Measurements from ENCODE around the gene PHF2. TPM values are rescaled to one million over a fixed set of nuclear protein-coding genes. Genes with fewer than 3 reads are reported as not detected.

Gene PHF2
- total RNA-seq (2014; rRNA removed; shearing (Covaris generic); ENCODE audit: low replicate concordance), result 4.8 and 7.2 TPM in 2 replicates

GRCh38 chr9:93576258-93577077 is at the start of gene PHF2:
Gene PHF2 (plus strand): TSS chr9:93576584. CDS start chr9:93576774, 190 bp downstream.
- DNase-seq (ENCODE audit: low read depth), result no peak
- in situ Hi-C loops (cut with HindIII; ENCODE audit: low pct_unique_long_range_greater_than_20kb, low sequenced_read_pairs), result no loop called here

GRCh38 chr9:93531374-93531773 is 45.0 kb upstream of the PHF2 start:
- in situ Hi-C loops (cut with HindIII; ENCODE audit: low pct_unique_long_range_greater_than_20kb, low sequenced_read_pairs), result no loop called here
- no peak for DNase-seq (ENCODE audit: low read depth)

DNA sequence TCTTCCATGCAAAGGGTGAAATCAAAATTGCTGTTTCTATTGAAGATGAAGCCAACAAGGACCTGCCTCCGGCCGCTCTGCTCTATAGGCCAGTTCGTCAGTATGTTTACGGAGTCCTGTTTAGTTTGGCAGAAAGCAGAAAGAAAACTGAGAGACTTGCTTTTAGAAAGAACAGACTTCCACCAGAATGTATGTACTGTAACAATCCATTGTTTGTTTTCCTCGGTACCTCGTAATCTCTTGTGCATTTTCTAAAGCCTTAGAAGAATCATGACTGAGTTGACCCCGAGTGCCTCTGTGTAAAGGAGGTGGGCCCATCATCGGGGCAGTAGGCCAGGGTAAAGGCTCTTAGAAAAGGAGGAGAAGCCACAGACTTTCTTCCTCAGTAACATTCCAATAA is 44.2 kb upstream of the PHF2 start:
- DNase-seq (ENCODE audit: low read depth), result no peak
- in situ Hi-C loops (cut with HindIII; ENCODE audit: low pct_unique_long_range_greater_than_20kb, low sequenced_read_pairs), result no loop called here

- DNase-seq (ENCODE audit: low read depth), result no peak
- in situ Hi-C loops (cut with HindIII; ENCODE audit: low pct_unique_long_range_greater_than_20kb, low sequenced_read_pairs), result no loop called here
These were observed 42.5 kb upstream of the PHF2 start for GRCh38 chr9:93533863-93534262.

DNA sequence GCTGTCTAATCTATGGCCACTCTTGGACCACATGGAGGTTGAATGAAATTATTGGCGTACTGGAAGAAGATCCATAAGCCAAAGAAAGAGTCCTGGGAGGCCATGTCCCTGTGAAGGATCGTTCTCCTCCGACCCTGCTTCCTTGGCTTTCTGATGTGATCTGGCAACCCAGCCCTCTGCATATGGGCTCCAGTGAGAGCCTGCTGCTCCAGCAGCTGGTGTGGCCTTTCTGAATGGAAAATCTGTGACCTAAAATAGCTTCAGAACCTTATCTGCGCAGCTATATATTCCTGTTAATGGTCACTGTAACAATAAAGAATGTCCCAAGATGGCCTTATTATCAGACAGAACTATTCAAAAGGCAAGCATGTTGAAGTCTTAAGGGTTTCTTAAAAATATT is 40.2 kb upstream of the PHF2 start:
- in situ Hi-C loops (cut with HindIII; ENCODE audit: low pct_unique_long_range_greater_than_20kb, low sequenced_read_pairs), result no loop called here

GRCh38 chr9:93536874-93537273 is 39.5 kb upstream of the PHF2 start:
- no peak for DNase-seq (ENCODE audit: low read depth)
- in situ Hi-C loops (cut with HindIII; ENCODE audit: low pct_unique_long_range_greater_than_20kb, low sequenced_read_pairs), result no loop called here

More for the DNA sequence above, 40.2 kb upstream of the PHF2 start:
- no peak for DNase-seq (ENCODE audit: low read depth)

DNA sequence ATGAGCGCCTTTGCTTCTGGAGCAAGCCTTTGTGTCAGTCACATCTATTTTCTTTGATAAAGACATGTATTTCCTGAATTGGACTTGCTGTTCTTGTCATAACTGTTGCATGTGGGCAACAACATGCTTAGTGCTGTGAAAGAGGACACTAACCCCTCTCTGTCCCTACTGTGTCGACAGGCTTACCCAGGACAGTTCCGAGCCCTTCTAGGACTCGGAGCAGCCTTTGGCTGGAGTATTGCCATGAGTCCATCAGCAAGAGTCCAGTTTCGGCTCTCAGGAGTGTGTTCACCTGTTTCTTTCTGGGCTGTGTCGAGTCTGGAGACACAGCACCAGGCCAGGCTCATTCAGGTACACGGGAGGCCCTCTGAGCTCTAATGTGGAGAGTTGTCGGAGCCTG is 36.1 kb upstream of the PHF2 start:
- in situ Hi-C loops (cut with HindIII; ENCODE audit: low pct_unique_long_range_greater_than_20kb, low sequenced_read_pairs), result no loop called here
- DNase-seq (ENCODE audit: low read depth), result no peak

DNA sequence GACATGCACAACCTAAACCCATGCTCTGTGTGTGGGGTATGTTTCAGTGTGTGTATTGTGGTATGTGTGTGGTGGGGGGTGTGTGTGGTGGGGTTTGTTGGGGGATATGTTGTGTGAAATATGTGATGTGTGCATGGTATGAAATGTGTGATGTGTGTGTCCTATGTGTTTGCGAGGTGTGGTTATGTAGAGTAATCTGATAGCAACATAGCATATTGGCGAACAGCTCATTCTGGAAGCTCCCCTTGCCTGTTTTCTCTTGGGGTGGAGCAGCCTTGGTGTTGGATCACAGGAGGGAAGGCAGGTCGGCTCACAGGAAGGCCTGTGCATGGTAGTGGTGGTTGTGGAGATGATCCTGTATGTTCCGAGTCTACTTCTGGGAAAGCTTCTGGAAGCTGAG is 35.4 kb upstream of the PHF2 start:
- in situ Hi-C loops (cut with HindIII; ENCODE audit: low pct_unique_long_range_greater_than_20kb, low sequenced_read_pairs), result no loop called here
- DNase-seq (ENCODE audit: low read depth), result no peak

DNA sequence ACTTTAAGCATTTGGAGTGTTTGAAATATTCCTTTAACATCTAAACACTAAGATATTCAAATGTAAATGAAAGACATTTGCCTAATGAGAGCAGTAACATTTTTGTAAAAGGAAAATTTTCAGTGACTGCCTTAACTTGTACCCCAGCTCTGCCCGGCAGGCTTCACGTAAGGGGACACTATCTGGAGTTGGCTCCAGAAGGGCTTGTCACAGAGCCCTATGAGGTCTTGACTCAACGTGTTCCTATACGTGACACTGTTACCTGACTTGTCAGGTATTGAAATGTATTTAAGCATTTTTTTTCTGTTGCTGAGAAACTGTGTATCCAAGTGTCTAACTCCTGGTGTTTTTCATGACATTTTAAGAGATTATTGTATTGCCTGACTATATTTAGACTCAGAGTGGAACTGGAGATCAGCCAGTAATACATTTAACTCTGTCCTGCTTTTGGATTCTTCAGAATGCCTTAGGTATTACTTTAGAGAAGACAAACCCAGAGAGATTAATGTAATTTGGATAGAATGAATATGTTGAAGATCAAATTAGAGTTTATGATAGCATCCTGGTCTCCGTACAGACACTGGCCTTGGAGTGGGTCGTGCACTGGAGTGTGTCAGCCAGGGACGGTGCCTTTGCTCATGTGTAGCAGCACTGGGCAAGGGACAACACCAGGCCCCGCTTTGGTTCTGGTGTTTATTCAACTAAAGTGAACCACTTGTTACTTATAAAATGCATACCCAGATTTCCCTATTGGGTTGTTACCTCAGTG is 34.6 kb upstream of the PHF2 start:
- in situ Hi-C loops (cut with HindIII; ENCODE audit: low pct_unique_long_range_greater_than_20kb, low sequenced_read_pairs), result no loop called here
- no peak for DNase-seq (ENCODE audit: low read depth)

DNA sequence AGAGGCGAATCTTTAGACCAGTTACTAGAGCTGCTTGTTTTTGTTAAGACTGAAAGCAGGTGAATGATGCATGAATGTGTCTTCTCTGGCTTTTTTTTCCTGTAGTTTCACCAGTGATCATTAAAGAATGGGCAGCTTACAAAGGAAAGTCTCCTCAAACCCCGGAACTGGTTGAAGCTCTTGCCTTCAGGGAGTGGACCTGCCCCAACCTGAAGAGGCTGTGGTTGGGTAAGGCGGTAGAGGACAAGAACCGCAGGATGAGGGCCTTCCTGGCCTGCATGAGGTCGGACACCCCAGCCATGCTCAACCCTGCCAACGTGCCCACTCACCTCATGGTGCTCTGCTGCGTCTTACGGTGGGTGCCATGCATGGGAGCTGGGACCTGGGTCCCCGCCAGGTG is 33.3 kb upstream of the PHF2 start:
- no peak for DNase-seq (ENCODE audit: low read depth)
- in situ Hi-C loops (cut with HindIII; ENCODE audit: low pct_unique_long_range_greater_than_20kb, low sequenced_read_pairs), result no loop called here

DNA sequence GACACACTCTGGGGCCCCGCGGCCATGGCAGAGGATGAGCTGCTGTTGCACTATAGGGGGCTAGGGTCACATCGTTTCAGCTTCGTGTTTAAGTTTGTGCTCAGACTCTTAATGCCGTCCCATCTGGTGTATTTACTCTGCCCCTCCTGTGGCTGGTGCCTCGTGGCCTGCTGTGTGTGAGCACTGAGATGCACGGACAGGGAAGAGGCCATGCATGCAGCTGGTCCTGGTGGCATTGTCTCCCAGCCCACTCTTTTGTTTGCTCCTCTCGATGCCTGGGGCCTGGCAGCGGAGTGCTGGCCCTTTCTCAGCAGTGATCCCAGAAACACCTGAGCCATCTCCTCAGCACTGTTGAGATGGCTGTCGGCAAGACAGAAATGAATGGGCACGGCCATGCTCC is 30.0 kb upstream of the PHF2 start:
- DNase-seq (ENCODE audit: low read depth), result no peak
- in situ Hi-C loops (cut with HindIII; ENCODE audit: low pct_unique_long_range_greater_than_20kb, low sequenced_read_pairs), result no loop called here

GRCh38 chr9:93549611-93550010 is 26.8 kb upstream of the PHF2 start:
- DNase-seq (ENCODE audit: low read depth), result no peak
- in situ Hi-C loops (cut with HindIII; ENCODE audit: low pct_unique_long_range_greater_than_20kb, low sequenced_read_pairs), result no loop called here

GRCh38 chr9:93552923-93553322 is 23.5 kb upstream of the PHF2 start:
- no peak for DNase-seq (ENCODE audit: low read depth)
- in situ Hi-C loops (cut with HindIII; ENCODE audit: low pct_unique_long_range_greater_than_20kb, low sequenced_read_pairs), result no loop called here

DNA sequence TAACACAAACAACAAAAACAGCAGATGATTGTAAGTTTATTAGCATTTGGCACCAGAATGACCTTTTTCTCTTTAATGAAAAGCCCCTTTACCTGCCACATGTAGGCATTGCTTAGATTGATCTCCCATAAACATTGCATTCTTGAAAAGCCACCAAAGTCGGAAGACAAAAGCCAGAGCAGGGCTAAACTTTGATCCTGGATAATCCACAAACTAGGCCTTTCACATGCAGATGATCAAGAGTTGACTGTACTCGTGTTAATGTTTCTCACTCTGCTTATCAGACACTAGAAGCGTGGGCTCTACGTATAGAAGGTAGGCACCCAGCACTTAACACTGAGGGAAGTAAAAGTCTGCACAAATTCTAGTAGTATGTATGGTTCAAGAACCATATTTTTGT is 21.0 kb upstream of the PHF2 start:
- in situ Hi-C loops (cut with HindIII; ENCODE audit: low pct_unique_long_range_greater_than_20kb, low sequenced_read_pairs), result no loop called here
- DNase-seq (ENCODE audit: low read depth), result no peak

GRCh38 chr9:93557366-93558137 is 18.8 kb upstream of the PHF2 start:
- in situ Hi-C loops (cut with HindIII; ENCODE audit: low pct_unique_long_range_greater_than_20kb, low sequenced_read_pairs), result no loop called here
- DNase-seq (ENCODE audit: low read depth), result no peak

DNA sequence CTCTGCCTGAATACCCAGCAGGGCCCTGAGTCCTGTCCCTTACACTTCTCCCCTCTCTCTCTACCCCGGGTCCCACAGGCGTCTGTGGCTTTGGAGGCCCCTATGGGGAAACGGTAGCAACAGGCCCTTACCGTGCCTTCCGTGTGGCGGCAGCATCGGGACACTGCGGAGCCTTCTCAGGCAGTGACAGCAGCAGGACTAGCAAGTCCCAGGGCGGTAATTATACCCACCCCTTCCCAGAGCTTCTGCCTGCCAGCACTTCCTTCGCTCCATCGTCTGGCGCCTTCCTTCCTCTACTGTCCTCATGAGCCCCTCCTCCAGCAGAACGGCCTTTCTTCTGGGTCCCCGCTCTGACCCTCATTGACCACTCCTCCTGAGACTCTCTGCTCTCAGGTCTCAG is 17.9 kb upstream of the PHF2 start:
- DNase-seq (ENCODE audit: low read depth), result no peak
- in situ Hi-C loops (cut with HindIII; ENCODE audit: low pct_unique_long_range_greater_than_20kb, low sequenced_read_pairs), result no loop called here

DNA sequence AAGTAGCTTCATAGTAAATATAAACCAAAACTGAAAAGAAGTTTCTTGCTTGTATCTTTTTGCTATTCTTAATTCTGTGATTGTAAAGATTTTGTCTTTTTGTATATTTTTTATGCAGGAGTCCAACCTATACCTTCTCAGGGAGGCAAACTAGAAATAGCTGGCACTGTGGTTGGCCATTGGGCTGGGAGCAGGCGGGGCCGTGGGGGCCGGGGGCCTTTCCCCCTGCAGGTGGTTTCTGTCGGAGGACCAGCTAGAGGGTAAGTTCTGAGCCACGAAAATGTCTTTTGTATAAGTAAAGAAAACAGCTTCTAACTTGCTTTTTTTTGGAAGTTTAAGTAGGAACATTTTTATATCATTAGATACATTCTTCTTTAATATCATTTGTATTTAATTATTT is 15.4 kb upstream of the PHF2 start:
- in situ Hi-C loops (cut with HindIII; ENCODE audit: low pct_unique_long_range_greater_than_20kb, low sequenced_read_pairs), result no loop called here
- no peak for DNase-seq (ENCODE audit: low read depth)

GRCh38 chr9:93562157-93562556 is 14.2 kb upstream of the PHF2 start:
- DNase-seq (ENCODE audit: low read depth), result no peak
- in situ Hi-C loops (cut with HindIII; ENCODE audit: low pct_unique_long_range_greater_than_20kb, low sequenced_read_pairs), result no loop called here

- DNase-seq (ENCODE audit: low read depth), result no peak
- in situ Hi-C loops (cut with HindIII; ENCODE audit: low pct_unique_long_range_greater_than_20kb, low sequenced_read_pairs), result no loop called here
These were observed 11.3 kb upstream of the PHF2 start for GRCh38 chr9:93565089-93565488.

All from Caki2 (cell line).